ENCODE results near the gene COQ2. TPM values are rescaled to one million over a fixed set of nuclear protein-coding genes. Genes with fewer than 3 reads are reported as not detected.

The COQ2 gene
- total RNA-seq, 1 donor: 18.1 TPM

GRCh38 chr4:83216959-83217683 lies 67.5 kb downstream of the COQ2 start:
- no peak for TF ChIP-seq CTCF (IDR thresholded peaks at IDR 0.05; ENCODE audit: insufficient read depth, low read depth, low read length)
- no peak overlapping the region for H3K4me3 ChIP-seq (ENCODE audit: low read depth, low read length)
- no peak for DNase-seq (ENCODE audit: low read depth)

- TF ChIP-seq CTCF (IDR thresholded peaks at IDR 0.05; ENCODE audit: insufficient read depth, low read depth, low read length): no peak
- DNase-seq (ENCODE audit: low read depth): no peak
Measured at GRCh38 chr4:83214079-83214478, 70.5 kb downstream of the COQ2 start.

More at GRCh38 chr4:83214079-83214478, 70.5 kb downstream of the COQ2 start:
- H3K4me3 ChIP-seq (ENCODE audit: low read depth, low read length): no peak overlapping the region

Small RNA genes within 50 kb of the gene (small RNA-seq; reads per million reads assigned to genes)
- not detected for gene AC114781.3

Other genes with a start within 250 kb of the COQ2 start
- 101 and 106 TPM in 2 replicates for gene COPS4, start 249.6 kb downstream of the COQ2 start, total RNA-seq
- gene PLAC8, start 170.1 kb downstream of the COQ2 start, total RNA-seq: 1.3 TPM in 1 of 2 replicates, not detected in the other
- under 0.01 and 0.43 TPM in 2 replicates for gene HPSE, start 50.0 kb upstream of the COQ2 start, total RNA-seq
- 11.6 and 16.8 TPM in 2 replicates for gene HELQ, start 171.0 kb upstream of the COQ2 start, total RNA-seq
- gene MRPS18C, start 171.3 kb upstream of the COQ2 start, total RNA-seq: 20.3 and 22.2 TPM in 2 replicates
- gene ABRAXAS1, start 200.3 kb upstream of the COQ2 start, total RNA-seq: 9.0 and 14.2 TPM in 2 replicates